Neural progenitor cell (in vitro differentiated cells): ENCODE measurements around the gene PIK3R6. TPM values are rescaled to one million over a fixed set of nuclear protein-coding genes. Genes with fewer than 3 reads are reported as not detected.

Experiments
- DNase-seq: peaks from one replicate; pipeline ENCODE4 v3.0.0-alpha.2; 2016; ENCODE audit warnings: low spot score
- H2AFZ ChIP-seq: fragments of 200-600 bp; sonication (generic); replicated peaks from 2 replicates; pipeline ENCODE4 v1.6.1; 2016; ENCODE audit warnings: antibody characterized with exemption
- H3F3A ChIP-seq: fragments of 200-600 bp; sonication (generic); 2 replicates; pipeline ENCODE4 v1.6.1; 2016; ENCODE audit warnings: antibody characterized with exemption, low read depth
- H3K27ac ChIP-seq: fragments of 200-600 bp; sonication (generic); 2 replicates; pipeline ENCODE4 v1.5.1; 2016; ENCODE audit warnings: mild to moderate bottlenecking
- H3K27me3 ChIP-seq: fragments of 200-600 bp; sonication (generic); 2 replicates; pipeline ENCODE4 v1.6.1; 2016; ENCODE audit warnings: mild to moderate bottlenecking, moderate library complexity
- H3K36me3 ChIP-seq: fragments of 200-600 bp; sonication (generic); 2 replicates; pipeline ENCODE4 v1.5.1; 2016
- H3K4me1 ChIP-seq: fragments of 200-600 bp; sonication (generic); 2 replicates; pipeline ENCODE4 v1.6.1; 2016; ENCODE audit warnings: mixed run types
- H3K4me2 ChIP-seq: fragments of 200-600 bp; sonication (generic); 2 replicates; pipeline ENCODE4 v1.6.1; 2016
- H3K4me3 ChIP-seq: fragments of 200-600 bp; sonication (generic); 2 replicates; pipeline ENCODE4 v1.5.1; 2016
- H3K79me2 ChIP-seq: fragments of 200-600 bp; sonication (generic); 2 replicates; pipeline ENCODE4 v1.6.1; 2016; ENCODE audit warnings: low read depth
- H3K9ac ChIP-seq: fragments of 200-600 bp; sonication (generic); 2 replicates; pipeline ENCODE4 v1.6.1; 2016
- H3K9me3 ChIP-seq: fragments of 200-600 bp; sonication (generic); 2 replicates; pipeline ENCODE4 v1.5.1; 2016; ENCODE audit warnings: low read depth
- H4K20me1 ChIP-seq: fragments of 200-600 bp; sonication (generic); 2 replicates; pipeline ENCODE4 v1.6.1; 2016; ENCODE audit warnings: low read depth
- H3K27ac Mint-ChIP-seq: 3 replicates; pipeline ENCODE4 v1.8.0; 2021; ENCODE audit warnings: mixed read lengths
- H3K27me3 Mint-ChIP-seq: 2 replicates; pipeline ENCODE4 v1.8.0; 2022; ENCODE audit warnings: low read depth, mild to moderate bottlenecking, inconsistent platforms, moderate library complexity, mixed read lengths; ENCODE audit not compliant: insufficient read depth
- H3K36me3 Mint-ChIP-seq: 3 replicates; pipeline ENCODE4 v1.8.0; 2021; ENCODE audit warnings: mixed read lengths
- H3K4me1 Mint-ChIP-seq: 3 replicates; pipeline ENCODE4 v1.8.0; 2021; ENCODE audit warnings: mixed read lengths
- H3K4me3 Mint-ChIP-seq: 3 replicates; pipeline ENCODE4 v1.8.0; 2021; ENCODE audit warnings: mild to moderate bottlenecking, moderate library complexity, mixed read lengths
- H3K9me3 Mint-ChIP-seq: 3 replicates; pipeline ENCODE4 v1.8.0; 2020; ENCODE audit warnings: mixed read lengths
- EZH2 ChIP-seq: fragments of 200-600 bp; sonication (generic); IDR thresholded peaks from 2 replicates; pipeline ENCODE4 v1.6.1; 2017; ENCODE audit warnings: antibody characterized with exemption, mild to moderate bottlenecking, moderate library complexity
- EZH2phosphoT487 ChIP-seq: fragments of 200-600 bp; sonication (generic); IDR thresholded peaks from 2 replicates; pipeline ENCODE4 v1.6.1; 2017; ENCODE audit warnings: antibody characterized with exemption
- total RNA-seq: library from RNA; depleted of rRNA; stranded (reverse); fragments of >200 nt; gene quantifications from 2 replicates; pipeline ENCODE4 v1.2.3, GENCODE V29; 2015; ENCODE audit warnings: low replicate concordance
- TF ChIP-seq, protein P1 (sequence below): fragments of 200-600 bp; sonication (generic); IDR thresholded peaks from 2 replicates; pipeline ENCODE4 v1.5.1; 2017; ENCODE audit warnings: antibody characterized with exemption, mild to moderate bottlenecking

The PIK3R6 gene
- total RNA-seq, 1 donor from 2014 or later, result not detected

DNA sequence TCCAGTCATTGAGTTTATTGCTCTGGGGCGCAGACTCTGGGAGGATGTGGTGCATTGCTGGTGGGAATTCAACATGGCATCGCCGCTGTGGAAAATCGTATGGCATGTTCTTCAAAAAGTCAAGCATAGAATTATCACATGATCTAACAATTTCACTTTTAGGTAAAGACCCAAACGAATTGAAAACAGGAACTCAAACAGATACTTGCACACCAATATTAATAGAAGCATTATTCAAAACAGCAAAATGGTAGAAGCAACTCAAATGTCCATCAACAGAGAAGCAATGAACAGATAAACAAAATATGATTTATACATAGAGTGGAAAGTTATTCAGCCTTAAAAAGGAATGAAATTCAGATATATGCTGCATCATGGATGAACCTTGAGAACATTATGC, 15.9 kb downstream of the PIK3R6 start:
- Histone ChIP-seq H2AFZ (no peak overlapping the region), H3K27ac (no peak overlapping the region), H3F3A (no peaks in the 10 kb centered on the region), H3K9ac (no peak overlapping the region), H3K4me1 (no peaks in the 10 kb centered on the region), H3K4me2 (no peak overlapping the region), H3K4me3 (no peak overlapping the region), H3K79me2 (no peaks in the 10 kb centered on the region), H3K9me3 (no peaks in the 10 kb centered on the region), H3K36me3 (no peaks in the 10 kb centered on the region), H3K27me3 (no peaks in the 10 kb centered on the region), H4K20me1 (no peaks in the 10 kb centered on the region)
- TF ChIP-seq, protein P1, sequence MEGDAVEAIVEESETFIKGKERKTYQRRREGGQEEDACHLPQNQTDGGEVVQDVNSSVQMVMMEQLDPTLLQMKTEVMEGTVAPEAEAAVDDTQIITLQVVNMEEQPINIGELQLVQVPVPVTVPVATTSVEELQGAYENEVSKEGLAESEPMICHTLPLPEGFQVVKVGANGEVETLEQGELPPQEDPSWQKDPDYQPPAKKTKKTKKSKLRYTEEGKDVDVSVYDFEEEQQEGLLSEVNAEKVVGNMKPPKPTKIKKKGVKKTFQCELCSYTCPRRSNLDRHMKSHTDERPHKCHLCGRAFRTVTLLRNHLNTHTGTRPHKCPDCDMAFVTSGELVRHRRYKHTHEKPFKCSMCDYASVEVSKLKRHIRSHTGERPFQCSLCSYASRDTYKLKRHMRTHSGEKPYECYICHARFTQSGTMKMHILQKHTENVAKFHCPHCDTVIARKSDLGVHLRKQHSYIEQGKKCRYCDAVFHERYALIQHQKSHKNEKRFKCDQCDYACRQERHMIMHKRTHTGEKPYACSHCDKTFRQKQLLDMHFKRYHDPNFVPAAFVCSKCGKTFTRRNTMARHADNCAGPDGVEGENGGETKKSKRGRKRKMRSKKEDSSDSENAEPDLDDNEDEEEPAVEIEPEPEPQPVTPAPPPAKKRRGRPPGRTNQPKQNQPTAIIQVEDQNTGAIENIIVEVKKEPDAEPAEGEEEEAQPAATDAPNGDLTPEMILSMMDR, result no peak
- TF ChIP-seq EZH2phosphoT487, result no peak
- TF ChIP-seq EZH2, result no peak
- Mint-ChIP-seq H3K27me3 (no peaks in the 10 kb centered on the region), H3K36me3 (no peaks in the 10 kb centered on the region), H3K27ac (no peak overlapping the region), H3K9me3 (no peaks in the 10 kb centered on the region), H3K4me1 (peaks cover 2% of the 10 kb centered on the region), H3K4me3 (no peak overlapping the region)
- DNase-seq, result no peak

DNA sequence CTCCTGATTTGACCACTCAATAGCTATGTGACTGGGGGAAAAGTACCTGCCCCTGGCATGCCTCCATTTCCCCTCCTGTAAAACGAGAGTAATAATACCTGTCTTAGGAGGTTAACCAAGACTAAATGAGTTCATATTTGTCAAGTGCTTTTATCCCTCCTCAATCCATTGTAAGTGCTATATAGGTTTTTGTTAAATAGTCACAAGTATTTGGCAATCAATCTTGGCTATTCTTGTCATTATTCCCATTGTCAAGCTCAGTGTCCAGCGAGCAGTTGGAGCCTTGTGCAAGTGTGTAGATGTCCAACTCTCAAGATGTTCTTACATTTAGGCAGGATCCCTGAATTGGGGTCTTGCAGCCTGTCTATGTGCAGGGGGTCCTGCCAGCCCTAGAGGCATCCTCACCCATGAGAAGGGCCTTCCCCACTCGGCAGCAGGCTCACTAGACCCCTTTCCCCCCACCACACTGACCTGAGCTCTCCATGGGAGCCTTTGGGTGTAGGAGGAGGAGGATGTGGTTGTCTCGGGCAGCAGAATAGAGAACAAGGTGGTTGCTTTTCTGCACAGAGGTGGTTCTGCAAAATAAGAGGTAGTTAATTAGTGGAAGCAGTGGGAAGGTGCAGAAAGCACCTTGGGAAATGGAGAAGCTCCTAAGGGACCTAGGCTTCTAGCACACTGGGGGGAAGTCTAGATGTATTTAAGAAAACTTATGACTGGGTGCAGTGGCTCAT, 18.0 kb downstream of the PIK3R6 start:
- H3K79me2 ChIP-seq, result no peaks in the 10 kb centered on the region
- no peak overlapping the region for H2AFZ ChIP-seq
- no peaks in the 10 kb centered on the region for H3K9me3 ChIP-seq
- H3K4me3 ChIP-seq, result no peak overlapping the region
- no peaks in the 10 kb centered on the region for H3K27me3 ChIP-seq
- H3K4me1 ChIP-seq, result no peaks in the 10 kb centered on the region
- no peaks in the 10 kb centered on the region for H3K27me3 Mint-ChIP-seq
- H4K20me1 ChIP-seq, result no peaks in the 10 kb centered on the region
- no peak overlapping the region for H3K9ac ChIP-seq
- H3K36me3 ChIP-seq, result no peaks in the 10 kb centered on the region
- H3K4me3 Mint-ChIP-seq, result no peak overlapping the region
- H3K4me2 ChIP-seq, result no peak overlapping the region
- H3K36me3 Mint-ChIP-seq, result no peaks in the 10 kb centered on the region
- H3K4me1 Mint-ChIP-seq, result no peaks in the 10 kb centered on the region
- H3F3A ChIP-seq, result no peaks in the 10 kb centered on the region
- H3K27ac ChIP-seq, result no peak overlapping the region
- TF ChIP-seq, protein P1, result no peak
- TF ChIP-seq EZH2phosphoT487 (no peak), EZH2 (no peak)
- no peaks in the 10 kb centered on the region for H3K9me3 Mint-ChIP-seq
- DNase-seq, result no peak
- H3K27ac Mint-ChIP-seq, result no peak overlapping the region

DNA sequence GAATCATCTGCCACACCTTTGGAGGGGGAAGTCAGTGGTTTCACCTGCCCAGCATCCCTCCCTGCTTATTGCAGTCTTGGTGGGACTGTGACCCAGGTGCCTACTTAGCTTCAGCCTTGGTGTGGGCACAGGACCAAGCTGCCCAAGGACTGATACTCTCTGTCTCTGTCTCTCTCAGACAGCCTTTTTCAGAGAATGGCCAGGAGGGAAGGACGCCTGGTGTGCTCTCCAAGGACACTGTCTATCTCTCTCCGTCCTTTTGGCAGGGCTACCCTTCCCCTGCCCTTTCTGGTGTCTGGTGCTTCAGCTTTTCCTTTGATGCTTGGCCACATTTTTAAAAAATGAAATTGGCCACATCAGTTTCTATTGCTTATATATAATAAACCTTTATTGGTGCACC, 19.6 kb downstream of the PIK3R6 start:
- no peak overlapping the region for H3K9ac ChIP-seq
- no peaks in the 10 kb centered on the region for H4K20me1 ChIP-seq
- no peaks in the 10 kb centered on the region for H3K27me3 ChIP-seq
- H3K4me2 ChIP-seq, result no peak overlapping the region
- TF ChIP-seq EZH2 (no peak), EZH2phosphoT487 (no peak)
- TF ChIP-seq, protein P1, result no peak
- H3K27me3 Mint-ChIP-seq, result peaks cover 1% of the 10 kb centered on the region
- no peaks in the 10 kb centered on the region for H3K9me3 Mint-ChIP-seq
- DNase-seq, result no peak
- H3F3A ChIP-seq, result no peaks in the 10 kb centered on the region
- H3K27ac Mint-ChIP-seq, result no peak overlapping the region
- H3K36me3 Mint-ChIP-seq, result no peaks in the 10 kb centered on the region
- no peaks in the 10 kb centered on the region for H3K4me1 ChIP-seq
- H3K36me3 ChIP-seq, result no peaks in the 10 kb centered on the region
- peaks cover 3% of the 10 kb centered on the region for H3K4me1 Mint-ChIP-seq
- no peaks in the 10 kb centered on the region for H3K9me3 ChIP-seq
- H3K4me3 Mint-ChIP-seq, result no peak overlapping the region
- H3K27ac ChIP-seq, result no peak overlapping the region
- H2AFZ ChIP-seq, result no peak overlapping the region
- no peaks in the 10 kb centered on the region for H3K79me2 ChIP-seq
- H3K4me3 ChIP-seq, result no peak overlapping the region
